Activated CD8-positive, alpha-beta memory T cell treated with anti-CD3 and anti-CD28 coated beads for 48 hours (primary cell): ENCODE results near the gene HS1BP3.

ENCODE experiments used
- DNase-seq, 3 experiments: peaks; one replicate each; pipeline ENCODE4 v3.0.0-alpha.2; 2020; ENCODE audit warnings: low read depth in 2 of 3, low spot score in 2 of 3

HS1BP3 gene

DNA sequence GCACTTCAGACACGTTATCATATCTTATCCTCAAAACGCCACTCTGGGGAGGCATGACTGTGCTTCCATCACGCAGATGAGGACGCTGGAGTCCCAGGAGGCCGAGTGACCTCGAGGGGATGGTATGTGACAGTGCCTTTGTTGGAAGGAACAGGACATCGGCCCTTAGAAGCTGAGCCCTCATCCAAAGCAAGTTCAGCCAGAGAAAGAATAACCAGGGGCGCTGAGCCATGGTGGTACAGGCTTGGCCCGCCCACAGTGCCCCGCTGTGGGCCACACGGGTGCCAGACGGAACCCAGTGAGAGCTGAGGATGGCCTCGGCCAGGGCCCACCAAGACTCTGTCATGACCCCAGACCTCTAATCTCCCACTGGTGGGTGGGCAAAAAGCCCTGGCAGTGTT lies 31.3 kb downstream of the HS1BP3 start:
- no peak for DNase-seq

- DNase-seq: no peak
These were observed 31.9 kb downstream of the HS1BP3 start for GRCh38 chr2:20618886-20619521.

DNA sequence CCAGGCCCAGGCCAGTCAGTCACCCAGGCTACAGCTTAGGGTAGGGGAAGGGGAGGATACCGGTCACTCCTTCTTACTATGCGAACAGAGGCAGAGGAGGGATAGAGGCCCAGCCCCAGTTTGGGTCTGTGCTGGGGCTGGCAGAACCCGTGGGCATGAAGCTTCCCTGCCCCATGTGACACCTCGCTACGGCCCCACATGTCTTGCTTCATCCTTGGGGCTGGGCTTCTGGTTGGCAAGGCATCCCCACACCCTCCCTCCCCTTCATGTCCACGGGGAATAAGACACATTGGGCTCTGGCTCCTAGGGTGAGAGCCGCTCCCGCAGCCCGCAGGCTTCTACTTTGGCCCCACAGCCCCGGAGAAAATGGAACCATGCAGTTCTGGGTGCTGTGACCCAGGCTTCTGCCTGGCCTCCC lies 32.4 kb downstream of the HS1BP3 start:
- DNase-seq: no peak

- no peak for DNase-seq
These were observed 32.9 kb downstream of the HS1BP3 start for GRCh38 chr2:20617892-20618467.

- DNase-seq: no peak
These were observed 33.8 kb downstream of the HS1BP3 start for GRCh38 chr2:20617081-20617575.

DNA sequence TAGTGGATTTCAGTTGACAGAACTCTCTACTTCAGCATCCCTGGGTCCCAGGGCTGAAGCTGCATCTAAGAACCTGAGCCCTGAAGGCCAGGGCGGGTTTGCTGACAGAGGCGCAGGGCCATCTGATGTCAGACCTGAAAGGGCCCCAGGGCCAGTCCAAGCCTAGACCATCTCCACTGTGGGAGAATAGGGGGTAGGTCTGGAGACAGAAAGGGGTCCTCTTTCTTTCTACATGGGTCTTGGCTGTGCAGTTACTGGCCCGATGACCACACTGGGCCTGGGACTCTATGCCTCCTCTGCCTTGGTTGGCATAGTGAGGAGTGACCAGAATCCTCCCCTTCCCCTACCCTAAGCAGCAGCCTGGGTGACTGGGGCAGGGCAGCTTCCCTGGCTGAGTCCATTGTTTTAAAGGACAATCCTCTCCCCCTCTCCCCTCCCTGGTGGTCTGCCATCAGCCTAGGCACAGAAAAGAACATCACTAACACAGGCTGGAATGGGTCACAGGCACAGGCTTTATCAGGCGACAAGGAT lies 34.5 kb downstream of the HS1BP3 start:
- no peak for DNase-seq

DNA sequence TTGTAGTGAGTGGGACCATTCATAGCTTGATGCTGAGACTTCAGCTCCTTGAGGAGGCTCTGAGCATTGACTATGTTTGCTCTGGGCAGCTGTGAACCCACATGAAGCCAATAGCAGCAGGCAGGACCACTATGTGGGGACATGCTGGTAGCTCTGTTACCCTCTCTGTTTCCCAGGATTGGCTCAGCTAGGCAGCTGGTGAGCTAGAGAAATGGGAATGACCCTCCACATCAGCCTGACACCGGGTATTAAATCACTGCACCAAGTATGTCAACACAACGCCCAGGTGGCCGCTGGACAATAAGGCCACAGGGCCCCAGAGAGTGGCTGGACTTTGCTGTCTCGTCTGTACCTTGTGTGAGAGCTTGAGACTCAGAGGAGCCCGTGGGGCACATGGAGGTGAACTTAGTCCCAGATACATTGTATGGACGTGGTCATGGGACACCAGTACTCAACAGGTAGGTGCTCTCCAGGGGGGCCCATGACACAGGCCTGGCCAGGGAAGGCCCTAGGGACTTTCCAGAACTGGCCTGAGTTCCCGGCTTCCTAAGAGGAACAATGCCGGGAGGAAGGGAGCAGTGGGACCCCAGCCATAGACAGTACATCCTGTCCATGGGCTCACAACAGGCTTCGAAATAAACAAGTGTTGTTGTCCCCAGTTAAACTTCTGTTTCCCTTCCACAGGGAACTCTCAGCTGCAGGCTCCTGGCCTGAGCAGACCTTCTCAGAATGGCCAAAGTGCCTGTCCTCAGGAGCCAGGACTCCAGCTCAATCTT lies 35.2 kb downstream of the HS1BP3 start:
- DNase-seq: no peak

DNA sequence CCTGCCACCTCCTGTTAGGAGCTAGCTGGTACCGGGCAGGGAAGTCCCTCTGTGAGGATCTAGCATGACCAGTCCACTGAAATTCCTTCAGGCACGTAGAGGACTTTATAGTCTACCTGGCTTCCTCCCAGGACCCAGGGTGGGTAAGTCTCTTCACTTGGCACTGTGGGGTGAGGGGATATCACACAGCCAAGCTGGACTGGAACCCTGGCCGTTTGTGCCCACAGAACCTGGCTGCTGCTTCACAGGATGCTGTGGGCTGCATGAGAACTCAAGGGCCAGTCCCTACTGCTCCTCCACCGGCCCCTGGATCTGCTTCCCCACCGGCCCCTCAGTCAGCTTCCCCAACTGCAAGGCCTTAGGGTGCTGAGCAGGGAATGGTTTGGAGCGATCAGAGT lies 35.8 kb downstream of the HS1BP3 start:
- no peak for DNase-seq

DNA sequence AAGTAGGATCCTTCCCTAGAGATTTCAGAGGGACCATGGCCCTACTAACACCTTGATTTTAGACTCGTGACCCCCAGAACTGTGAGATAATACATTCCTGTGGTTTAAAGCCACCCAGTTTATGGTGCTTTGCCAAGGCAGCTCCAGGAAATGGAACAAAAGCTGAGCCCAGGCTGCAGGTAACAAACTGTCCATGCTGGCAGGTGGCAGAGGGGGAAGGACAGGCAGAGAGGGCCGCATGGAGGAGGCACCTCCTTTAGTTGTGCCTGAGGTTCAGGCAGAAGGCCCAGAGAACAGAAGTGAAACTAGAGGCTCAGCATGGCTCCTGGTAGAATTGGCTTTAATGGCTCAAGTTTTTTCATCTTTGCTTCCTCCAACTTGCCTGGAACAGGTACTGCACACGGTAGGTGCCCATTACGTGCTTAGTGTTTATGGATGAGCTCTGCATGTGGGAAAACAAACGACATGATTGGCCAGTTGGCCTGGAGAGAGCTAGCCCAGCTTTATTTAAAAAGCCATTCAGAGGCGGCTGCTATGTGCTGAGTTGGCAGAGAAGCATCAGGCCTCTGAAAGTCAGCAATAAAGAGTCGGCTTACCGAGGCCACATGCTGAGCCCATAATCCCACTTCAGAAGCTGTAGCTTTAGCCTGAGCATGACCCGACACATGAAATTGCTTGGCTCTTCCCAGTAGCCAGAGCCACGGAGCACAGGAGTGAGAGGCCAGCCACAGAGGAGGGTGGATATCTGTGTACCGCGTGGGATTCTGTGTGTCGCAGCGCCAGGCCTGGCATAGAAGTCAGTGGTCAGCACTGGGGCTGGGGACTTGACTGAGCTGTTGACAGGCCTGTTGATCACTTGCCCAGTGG lies 36.5 kb downstream of the HS1BP3 start:
- DNase-seq: no peak

GRCh38 chr2:20612925-20613916 lies 37.7 kb downstream of the HS1BP3 start:
- DNase-seq: no peak

GRCh38 chr2:20611844-20612356 lies 39.0 kb downstream of the HS1BP3 start:
- DNase-seq: no peak

GRCh38 chr2:20611077-20611843 lies 39.6 kb downstream of the HS1BP3 start:
- no peak for DNase-seq

GRCh38 chr2:20609995-20610357 lies 40.9 kb downstream of the HS1BP3 start:
- no peak for DNase-seq

DNA sequence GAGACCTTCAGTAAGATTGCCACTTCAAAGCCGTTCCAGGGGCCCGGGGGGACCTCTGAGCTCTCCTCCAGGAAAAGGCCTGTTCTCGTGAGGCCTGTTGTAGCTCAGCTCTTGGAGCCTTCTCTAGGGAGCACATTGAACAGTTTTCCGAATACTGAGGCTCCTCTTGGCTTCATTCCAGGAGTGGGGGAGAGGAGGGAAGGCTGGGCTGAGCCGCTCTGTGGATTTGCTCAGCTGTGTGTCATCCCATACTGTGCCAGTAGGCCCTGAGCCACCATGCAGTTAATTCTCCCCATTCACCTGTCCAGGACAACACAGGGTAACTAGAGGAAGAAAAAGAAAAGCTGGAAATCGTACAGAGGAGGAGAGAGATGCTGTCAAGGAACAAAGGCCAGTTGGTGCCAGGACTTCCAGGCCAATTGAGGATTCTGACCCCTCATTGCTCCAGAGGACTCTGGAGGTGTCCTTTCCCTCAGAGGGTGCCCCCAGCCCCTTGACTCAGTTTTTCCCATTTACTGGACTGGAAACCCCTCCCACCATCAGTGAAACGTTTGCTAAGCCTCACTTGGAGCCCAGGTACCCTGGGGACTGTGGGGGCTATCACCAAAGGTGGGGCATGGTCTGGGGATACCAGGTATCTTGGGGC lies 41.4 kb downstream of the HS1BP3 start:
- no peak for DNase-seq

DNA sequence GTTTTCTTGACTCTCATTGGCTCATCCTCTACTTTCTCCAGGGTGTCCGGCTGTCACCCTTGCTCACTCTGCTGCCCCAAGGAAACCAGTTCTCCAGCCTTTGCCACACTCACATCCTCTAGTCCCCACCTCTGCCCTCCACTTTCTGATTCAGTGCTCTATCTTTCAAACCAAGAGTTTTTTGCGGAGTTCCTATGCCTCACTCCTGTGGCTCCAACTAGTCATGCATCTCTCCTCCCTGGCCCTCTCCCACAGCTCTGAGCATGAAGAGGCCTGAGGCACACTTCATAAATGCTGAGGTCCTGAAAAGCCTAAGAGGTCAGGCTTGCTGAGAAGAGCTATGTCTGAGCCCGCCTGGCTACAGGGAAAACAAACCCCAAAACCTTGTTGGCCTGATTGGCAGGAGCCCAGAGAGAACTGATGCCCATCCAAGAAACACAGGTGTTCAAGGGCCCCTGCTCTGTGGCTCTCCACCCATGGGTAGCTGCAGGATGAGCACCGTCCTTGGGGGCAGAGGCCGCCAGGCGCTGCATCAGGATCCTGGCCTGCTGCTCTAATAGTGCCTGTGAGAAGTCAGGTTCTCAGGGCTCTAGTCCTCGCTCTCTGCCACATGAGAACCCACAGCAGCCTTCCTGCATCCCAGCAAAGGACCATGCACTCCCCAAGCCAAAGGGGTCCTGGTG lies 42.1 kb downstream of the HS1BP3 start:
- no peak for DNase-seq

DNA sequence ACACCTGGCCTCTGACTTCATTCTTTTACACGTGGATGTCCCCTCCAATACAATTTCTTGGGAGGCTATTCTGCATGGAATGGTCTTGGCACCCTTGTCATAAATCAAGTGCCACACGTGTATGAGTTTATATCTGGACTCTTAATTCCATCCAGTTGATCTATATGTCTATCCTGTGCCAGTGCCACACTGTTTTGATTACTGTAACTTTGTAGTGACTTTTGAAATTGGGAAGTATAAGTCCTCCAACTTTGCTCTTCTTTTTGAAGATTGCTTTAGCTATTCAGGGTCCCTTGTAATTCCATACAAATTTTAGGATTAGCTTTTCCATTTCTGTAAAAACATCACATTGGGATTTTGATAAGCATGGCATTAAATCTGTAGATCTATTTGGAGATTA lies 43.5 kb downstream of the HS1BP3 start:
- DNase-seq: no peak

- DNase-seq: no peak
These were observed 44.7 kb downstream of the HS1BP3 start for GRCh38 chr2:20606198-20606597.

- DNase-seq: no peak
These were observed 45.9 kb downstream of the HS1BP3 start for GRCh38 chr2:20604951-20605381.
